HCT116 (cell line): Measurements from ENCODE around the gene SLC17A2. TPM values are rescaled to one million over a fixed set of nuclear protein-coding genes. Genes with fewer than 3 reads are reported as not detected.

Experiments used
- ATAC-seq: fragments of 200-7000 bp; cut with Tn5 transposase; 2 replicates; pipeline ENCODE4 v1.9.1; 2020; ENCODE audit warnings: mild to moderate bottlenecking, moderate library complexity
- BruUV-seq: library from RNA; stranded (reverse); fragments of 400-500 nt; replicated peaks from 2 replicates; lab custom pipeline; 2021; lab: Mats Ljungman, UMichigan
- CTCF ChIA-PET: fragments of 300-600 bp; sonication (Branson Sonifier 250); formaldehyde crosslinking; loops from one replicate; lab custom pipeline; 2021; ENCODE audit warnings: antibody characterized with exemption; lab: Charles Lee
- POLR2A ChIA-PET: fragments of 300-600, 350-600 bp; sonication (Branson Sonifier 250); formaldehyde crosslinking; loops from one replicate; lab custom pipeline; 2021; ENCODE audit warnings: antibody characterized with exemption; lab: Charles Lee
- RAD21 ChIA-PET, 2 experiments: fragments of 300-600 bp; sonication (Branson Sonifier 250); formaldehyde crosslinking; loops; one replicate each; lab custom pipeline; 2023; ENCODE audit warnings: low total read pairs in 2 of 2; ENCODE audit not compliant: uncharacterized antibody in 2 of 2, unreplicated experiment in 2 of 2, low non-redundant PET in 1 of 2; lab: Charles Lee
- DNase-seq: peaks from one replicate; pipeline ENCODE4 v3.0.0-alpha.2; 2010; ENCODE audit warnings: low read depth, low spot score
- H2AFZ ChIP-seq: fragments of 200-600 bp; shearing (Covaris generic), sonication (generic); 2 replicates; pipeline ENCODE4 v1.6.1; 2017; ENCODE audit warnings: low read depth, mixed run types, mixed read lengths, antibody characterized with exemption, low read length; ENCODE audit not compliant: poor library complexity, severe bottlenecking
- H3K27ac ChIP-seq: 2 replicates; pipeline ENCODE4 v1.5.1; 2012; ENCODE audit warnings: low read depth, low read length
- H3K27me3 ChIP-seq: fragments of 200-600 bp; sonication (generic); 2 replicates; pipeline ENCODE4 v1.6.1; 2016; ENCODE audit warnings: mixed run types, low read length, mixed read lengths; ENCODE audit not compliant: insufficient read depth
- H3K36me3 ChIP-seq, 2 experiments: fragments of 200-500 bp in 1 of 2; fragments of 200-600 bp in 1 of 2; sonication (Bioruptor generic) in 1 of 2; sonication (generic) in 1 of 2; 2 replicates each; pipeline versions ENCODE4 v1.5.1 to v1.6.1; 2014 to 2016; ENCODE audit warnings: low read length in 2 of 2, inconsistent platforms in 1 of 2, mixed read lengths in 1 of 2, mixed run types in 1 of 2; ENCODE audit not compliant: insufficient read depth in 2 of 2, control insufficient read depth in 1 of 2
- H3K4me1 ChIP-seq, 2 experiments: fragments of 200-600 bp in 1 of 2; sonication (generic) in 1 of 2; 2 replicates each; pipeline versions ENCODE4 v1.5.1 to v1.6.1; 2012 to 2017; ENCODE audit warnings: low read length in 2 of 2, inconsistent platforms in 1 of 2, mild to moderate bottlenecking in 1 of 2, mixed read lengths in 1 of 2, mixed run types in 1 of 2, moderate library complexity in 1 of 2; ENCODE audit not compliant: insufficient read depth in 2 of 2, control insufficient read depth in 1 of 2
- H3K4me2 ChIP-seq: fragments of 200-600 bp; sonication (generic); 2 replicates; pipeline ENCODE4 v1.6.1; 2017; ENCODE audit warnings: mixed run types, low read length, mixed read lengths
- H3K4me3 ChIP-seq, 2 experiments: fragments of 200-600 bp in 1 of 2; sonication (generic) in 1 of 2; replicated peaks in 1 of 2; 2 replicates each; pipeline ENCODE4 v1.5.1; 2011 to 2016; ENCODE audit warnings: low read length in 2 of 2, control low read depth in 1 of 2, low read depth in 1 of 2, mild to moderate bottlenecking in 1 of 2, mixed read lengths in 1 of 2, mixed run types in 1 of 2
- H3K79me2 ChIP-seq: fragments of 200-600 bp; sonication (generic); 2 replicates; pipeline ENCODE4 v1.6.1; 2017; ENCODE audit warnings: mild to moderate bottlenecking, mixed run types, low read length, moderate library complexity, mixed read lengths; ENCODE audit not compliant: insufficient read depth
- H3K9ac ChIP-seq: fragments of 200-600 bp; sonication (generic); 2 replicates; pipeline ENCODE4 v1.6.1; 2016; ENCODE audit warnings: low read length, mixed read lengths
- H3K9me2 ChIP-seq: fragments of 200-600 bp; sonication (generic), shearing (Covaris generic); 2 replicates; pipeline ENCODE4 v1.6.1; 2017; ENCODE audit warnings: mixed run types, mild to moderate bottlenecking, moderate library complexity; ENCODE audit not compliant: insufficient read depth
- H3K9me3 ChIP-seq, 2 experiments: fragments of 200-500 bp in 1 of 2; fragments of 200-600 bp in 1 of 2; sonication (Bioruptor generic) in 1 of 2; sonication (generic) in 1 of 2; 2 replicates each; pipeline ENCODE4 v1.6.1; 2014 to 2017; ENCODE audit warnings: low read length in 2 of 2, mixed read lengths in 2 of 2, inconsistent platforms in 1 of 2, low read depth in 1 of 2, mild to moderate bottlenecking in 1 of 2, mixed run types in 1 of 2, moderate library complexity in 1 of 2; ENCODE audit not compliant: control insufficient read depth in 1 of 2, insufficient read depth in 1 of 2
- H4K20me1 ChIP-seq: fragments of 200-600 bp; sonication (generic), shearing (Covaris generic); 2 replicates; pipeline ENCODE4 v1.6.1; 2017; ENCODE audit warnings: mixed run types, mild to moderate bottlenecking, moderate library complexity; ENCODE audit not compliant: insufficient read depth
- EGR1 ChIP-seq: IDR thresholded peaks from 2 replicates; pipeline ENCODE4 v1.6.1; 2012; ENCODE audit warnings: low read depth
- ELF1 ChIP-seq: IDR thresholded peaks from 2 replicates; pipeline ENCODE4 v1.6.1; 2012; ENCODE audit warnings: low read depth, borderline replicate concordance
- EZH2phosphoT487 ChIP-seq: fragments of 200-600 bp; IDR thresholded peaks from 2 replicates; pipeline ENCODE4 v1.6.1; 2018; ENCODE audit warnings: antibody characterized with exemption, borderline replicate concordance
- RAD21 ChIP-seq: IDR thresholded peaks from 2 replicates; pipeline ENCODE4 v1.6.1; 2012; ENCODE audit warnings: low read depth, mild to moderate bottlenecking
- TCF7L2 ChIP-seq: IDR thresholded peaks from 2 replicates; pipeline ENCODE4 v1.7.0; 2011; ENCODE audit warnings: borderline replicate concordance, inconsistent platforms; ENCODE audit not compliant: insufficient read depth, insufficient read length; ENCODE audit errors: extremely low read depth
- YY1 ChIP-seq: IDR thresholded peaks from 2 replicates; pipeline ENCODE4 v1.6.1; 2011; ENCODE audit warnings: low read length, low read depth, moderate library complexity, mild to moderate bottlenecking; ENCODE audit not compliant: insufficient replicate concordance; ENCODE audit errors: extremely low read depth
- intact Hi-C: fragments of 100-400 bp; cut with micrococcal nuclease; formaldehyde crosslinking; loops from 2 replicates; pipeline ENCODE4 v1.10.0; 2022
- total RNA-seq: library from RNA; stranded (reverse); gene quantifications from one replicate; pipeline ENCODE4 v1.2.1, GENCODE V29; 2021; ENCODE audit not compliant: unreplicated experiment
- TF ChIP-seq, protein P1 (sequence below), 3 experiments: fragments of 200-600 bp in 1 of 3; sonication (generic) in 1 of 3; IDR thresholded peaks in 2 of 3; conservative IDR thresholded peaks in 1 of 3; 2 replicates each; pipeline ENCODE4 v1.5.1; 2012 to 2017; ENCODE audit warnings: low read depth in 2 of 3, low read length in 2 of 3, antibody characterized with exemption in 1 of 3, borderline replicate concordance in 1 of 3, control low read depth in 1 of 3, mild to moderate bottlenecking in 1 of 3, mixed read lengths in 1 of 3, mixed run types in 1 of 3, moderate library complexity in 1 of 3; ENCODE audit not compliant: insufficient read depth in 1 of 3

The SLC17A2 gene
- total RNA-seq, 1 experiment from 2014 or later = not detected

DNA sequence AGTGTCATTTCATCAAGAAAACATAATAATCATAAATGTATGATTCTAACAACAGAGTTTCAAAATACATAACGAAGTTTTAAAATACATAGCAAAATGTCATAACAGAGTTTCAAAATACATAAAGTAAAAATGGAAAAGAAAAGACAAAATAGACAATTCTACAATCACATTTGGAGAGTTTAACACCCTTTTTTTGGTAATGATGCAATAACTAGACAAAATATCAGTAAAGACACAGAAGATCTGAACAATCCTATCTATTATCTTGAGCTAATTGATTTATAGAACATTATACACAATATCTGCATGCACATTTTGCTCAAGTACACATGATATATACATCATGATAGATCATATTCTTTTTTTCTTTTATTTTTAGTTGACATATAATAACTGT, 13.4 kb upstream of the SLC17A2 start:
- DNase-seq (no peak), ATAC-seq (no peak)
- Histone ChIP-seq H3K4me1 (no peaks in the 10 kb centered on the region), H3K27me3 (no peaks in the 10 kb centered on the region), H3K36me3 (no peaks in the 10 kb centered on the region), H4K20me1 (no peaks in the 10 kb centered on the region), H2AFZ (no peak overlapping the region), H3K4me2 (no peak overlapping the region), H3K9ac (no peak overlapping the region), H3K27ac (no peak overlapping the region), H3K9me3 (no peaks in the 10 kb centered on the region), H3K9me2 (no peaks in the 10 kb centered on the region), H3K4me3 (no peak overlapping the region), H3K79me2 (no peaks in the 10 kb centered on the region)
- ChIA-PET RAD21 (no interaction called here), CTCF (no interaction called here), POLR2A (no interaction called here)
- intact Hi-C loops = loop anchor here (2.0 to 10.0 kb wide), 4 partner anchors 155 to 722 kb away; partner anchors contain the start of gene CARMIL1
- no TSS peak for BruUV-seq
- TF ChIP-seq EGR1 = no peak
- TF ChIP-seq EZH2phosphoT487 = no peak

GRCh38 chr6:25942561-25943147, 12.2 kb upstream of the SLC17A2 start:
- Histone ChIP-seq H4K20me1 (no peaks in the 10 kb centered on the region), H2AFZ (peak overlapping the region; percentile 7), H3K79me2 (no peaks in the 10 kb centered on the region), H3K4me1 (no peaks in the 10 kb centered on the region), H3K4me2 (no peak overlapping the region), H3K4me3 (no peak overlapping the region), H3K9ac (no peak overlapping the region), H3K9me3 (no peaks in the 10 kb centered on the region), H3K9me2 (no peaks in the 10 kb centered on the region), H3K36me3 (no peaks in the 10 kb centered on the region), H3K27ac (no peak overlapping the region), H3K27me3 (no peaks in the 10 kb centered on the region)
- intact Hi-C loops = loop anchor here (2.0 to 10.0 kb wide), 4 partner anchors 154 to 720 kb away; partner anchors contain the start of gene CARMIL1
- peak; percentile 84 for ATAC-seq
- no TSS peak for BruUV-seq
- POLR2A ChIA-PET = no interaction called here
- TF ChIP-seq ELF1 (no peak), RAD21 (peak; percentile 88), TCF7L2 (no peak), YY1 (peak; percentile 18)
- TF ChIP-seq, protein P1, sequence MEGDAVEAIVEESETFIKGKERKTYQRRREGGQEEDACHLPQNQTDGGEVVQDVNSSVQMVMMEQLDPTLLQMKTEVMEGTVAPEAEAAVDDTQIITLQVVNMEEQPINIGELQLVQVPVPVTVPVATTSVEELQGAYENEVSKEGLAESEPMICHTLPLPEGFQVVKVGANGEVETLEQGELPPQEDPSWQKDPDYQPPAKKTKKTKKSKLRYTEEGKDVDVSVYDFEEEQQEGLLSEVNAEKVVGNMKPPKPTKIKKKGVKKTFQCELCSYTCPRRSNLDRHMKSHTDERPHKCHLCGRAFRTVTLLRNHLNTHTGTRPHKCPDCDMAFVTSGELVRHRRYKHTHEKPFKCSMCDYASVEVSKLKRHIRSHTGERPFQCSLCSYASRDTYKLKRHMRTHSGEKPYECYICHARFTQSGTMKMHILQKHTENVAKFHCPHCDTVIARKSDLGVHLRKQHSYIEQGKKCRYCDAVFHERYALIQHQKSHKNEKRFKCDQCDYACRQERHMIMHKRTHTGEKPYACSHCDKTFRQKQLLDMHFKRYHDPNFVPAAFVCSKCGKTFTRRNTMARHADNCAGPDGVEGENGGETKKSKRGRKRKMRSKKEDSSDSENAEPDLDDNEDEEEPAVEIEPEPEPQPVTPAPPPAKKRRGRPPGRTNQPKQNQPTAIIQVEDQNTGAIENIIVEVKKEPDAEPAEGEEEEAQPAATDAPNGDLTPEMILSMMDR (IDR thresholded peaks at IDR 0.05 in 2 of 3, conservative IDR thresholded peaks at IDR 0.05 in 1 of 3; ENCODE audit: borderline replicate concordance in 1 of 3, insufficient read depth in 1 of 3, low read depth in 2 of 3, low read length in 2 of 3) = peak; percentile 42 to 73 (median 60); a peak in 4 of 6 replicates
- RAD21 ChIA-PET = interaction anchor here in 1 of 2 experiments (0.6 kb wide), 1 partner anchor 770 kb away, joined by 4 read pairs; no protein-coding TSS in a partner anchor
- CTCF ChIA-PET = interaction anchor here (1.4 kb wide), 1 partner anchor 677 kb away, joined by 3 read pairs; no protein-coding TSS in a partner anchor
- peak; percentile 48 for DNase-seq
